ENCODE results near the gene KLRG1.

The KLRG1 gene

GRCh38 chr12:8987163-8987562 lies 2.2 kb upstream of the KLRG1 start:
- no peak for DNase-seq

GRCh38 chr12:8987685-8988084 lies 1.7 kb upstream of the KLRG1 start:
- peak; percentile 17 for DNase-seq

- peak; percentile 40 for DNase-seq
These were observed 2.3 kb downstream of the KLRG1 start for GRCh38 chr12:8991371-8992345.

- DNase-seq, result no peak
These were observed 4.5 kb downstream of the KLRG1 start for GRCh38 chr12:8993827-8994226.

DNA sequence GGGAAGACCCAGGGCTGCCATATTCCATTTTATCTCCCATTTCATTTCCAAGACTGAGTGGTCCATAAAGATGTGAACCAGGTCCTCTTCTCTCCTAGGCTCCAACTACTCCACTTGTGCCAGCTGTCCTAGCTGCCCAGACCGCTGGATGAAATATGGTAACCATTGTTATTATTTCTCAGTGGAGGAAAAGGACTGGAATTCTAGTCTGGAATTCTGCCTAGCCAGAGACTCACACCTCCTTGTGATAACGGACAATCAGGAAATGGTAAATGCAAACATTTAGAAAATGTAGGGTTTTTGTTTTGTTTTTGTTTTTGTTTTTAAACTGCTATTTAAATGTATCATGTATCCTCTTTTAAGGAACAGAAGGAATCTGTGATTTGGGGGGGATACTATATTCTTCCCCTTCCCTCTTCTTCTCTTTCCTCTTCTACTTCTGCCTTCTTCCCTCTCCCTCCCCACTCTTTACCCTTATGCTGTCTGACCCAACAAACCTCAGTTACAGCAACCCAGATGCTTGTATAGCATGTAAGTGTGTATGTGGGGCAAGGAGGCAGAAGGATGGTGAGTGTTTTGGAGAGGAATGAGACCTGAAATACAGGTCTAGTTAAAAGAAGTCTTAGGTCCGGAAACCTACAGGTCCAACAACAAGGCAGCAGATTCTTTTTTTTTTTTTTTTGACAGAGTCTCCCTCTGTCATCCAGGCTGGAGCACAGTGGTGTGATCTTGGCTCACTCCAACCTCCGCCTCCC lies 5.9 kb downstream of the KLRG1 start:
- no peak for DNase-seq

DNA sequence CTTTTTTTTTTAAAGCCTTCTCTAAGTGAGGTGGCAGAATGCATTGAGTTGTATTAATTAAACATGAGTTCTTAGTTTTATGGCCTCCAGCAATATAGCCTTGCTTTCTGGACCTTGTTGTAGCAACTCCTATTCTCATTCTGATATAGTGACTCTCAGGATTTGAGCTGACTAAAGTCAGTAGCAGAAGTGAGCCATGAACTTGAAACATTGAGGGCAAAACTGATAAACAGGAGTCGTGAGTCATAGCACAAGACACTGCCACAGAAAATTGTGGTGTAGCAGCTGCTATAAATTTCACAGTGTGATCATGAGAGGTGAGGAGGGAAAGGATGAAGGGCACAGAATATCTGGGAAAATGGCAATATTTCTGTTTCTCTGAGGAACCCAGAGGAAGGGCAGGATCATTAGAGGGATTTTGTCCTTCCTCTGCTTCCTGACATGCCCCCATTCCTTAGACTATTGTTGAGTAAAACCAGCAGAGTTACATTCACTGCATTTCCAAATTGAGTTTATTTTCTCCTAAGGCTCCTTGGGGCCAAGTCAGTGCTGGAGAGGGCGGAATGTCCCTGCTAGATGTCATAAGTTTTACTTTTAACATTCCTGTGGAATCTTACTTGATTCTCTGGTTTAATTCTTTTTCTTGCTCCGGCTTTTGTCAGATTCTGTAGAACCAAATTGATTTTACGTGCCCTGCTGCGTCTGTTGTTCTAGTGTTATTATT lies 7.5 kb downstream of the KLRG1 start:
- peak; percentile 48 for DNase-seq

GRCh38 chr12:9001233-9001632 lies 11.9 kb downstream of the KLRG1 start:
- DNase-seq, result no peak

GRCh38 chr12:9002335-9002734 lies 13.0 kb downstream of the KLRG1 start:
- no peak for DNase-seq

GRCh38 chr12:9022592-9022991 lies 33.2 kb downstream of the KLRG1 start:
- no peak for DNase-seq

DNA sequence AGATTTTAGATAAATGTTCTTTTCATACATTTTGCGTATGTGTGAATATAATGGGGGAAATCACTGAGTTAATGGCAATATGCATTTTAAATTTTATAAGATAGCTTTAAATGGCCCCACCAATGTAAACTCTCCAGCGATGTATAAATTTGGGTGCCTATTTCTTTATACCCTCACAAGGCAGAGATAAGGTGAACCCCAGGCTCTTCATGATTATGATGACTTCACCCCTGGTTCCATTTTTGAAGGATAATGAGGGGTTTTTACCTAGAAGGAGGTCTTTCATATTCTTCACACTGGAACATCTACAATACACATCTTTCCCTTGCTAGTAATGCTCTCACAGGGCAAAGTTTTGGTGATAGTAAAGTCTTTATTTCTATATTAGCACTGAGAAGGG lies 35.2 kb downstream of the KLRG1 start:
- DNase-seq, result no peak

GRCh38 chr12:9027161-9028059 lies 38.1 kb downstream of the KLRG1 start:
- peak; percentile 49 for DNase-seq

GRCh38 chr12:9030776-9031175 lies 41.4 kb downstream of the KLRG1 start:
- no peak for DNase-seq

DNA sequence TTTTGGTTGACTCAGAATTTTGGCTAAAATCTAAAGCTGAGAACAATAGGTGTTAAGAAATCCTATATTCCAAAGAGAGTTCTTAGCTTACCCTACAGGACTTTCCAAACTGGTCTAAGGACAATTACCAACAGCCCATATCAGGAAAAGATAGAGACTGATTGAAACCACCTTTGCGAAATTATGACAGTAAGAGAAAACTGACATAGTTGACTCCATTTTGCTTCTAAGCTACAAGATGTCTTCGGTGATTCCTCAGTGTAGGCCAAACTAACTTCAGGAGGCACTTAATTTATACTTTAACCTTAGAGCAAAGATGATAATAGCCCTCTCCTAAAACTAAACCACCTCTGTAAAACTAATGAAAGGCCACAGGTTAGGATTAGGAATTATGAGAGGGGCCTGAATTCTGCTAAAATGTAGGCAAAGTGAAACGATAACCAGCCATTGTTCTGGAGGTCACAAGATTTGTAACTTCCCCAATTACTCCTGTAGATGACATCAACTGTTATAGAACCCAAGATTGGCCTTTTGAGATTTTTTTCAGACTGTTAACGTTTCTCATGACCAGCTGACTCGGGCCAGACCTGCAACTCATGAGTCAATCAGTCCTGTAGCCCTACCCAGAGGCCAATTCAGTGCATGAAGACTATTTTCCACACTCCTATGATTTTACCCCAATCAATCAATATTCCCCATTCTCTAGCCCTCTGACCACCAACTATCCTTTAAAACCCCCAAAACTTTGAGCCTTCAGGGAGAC lies 43.0 kb downstream of the KLRG1 start:
- no peak for DNase-seq

DNA sequence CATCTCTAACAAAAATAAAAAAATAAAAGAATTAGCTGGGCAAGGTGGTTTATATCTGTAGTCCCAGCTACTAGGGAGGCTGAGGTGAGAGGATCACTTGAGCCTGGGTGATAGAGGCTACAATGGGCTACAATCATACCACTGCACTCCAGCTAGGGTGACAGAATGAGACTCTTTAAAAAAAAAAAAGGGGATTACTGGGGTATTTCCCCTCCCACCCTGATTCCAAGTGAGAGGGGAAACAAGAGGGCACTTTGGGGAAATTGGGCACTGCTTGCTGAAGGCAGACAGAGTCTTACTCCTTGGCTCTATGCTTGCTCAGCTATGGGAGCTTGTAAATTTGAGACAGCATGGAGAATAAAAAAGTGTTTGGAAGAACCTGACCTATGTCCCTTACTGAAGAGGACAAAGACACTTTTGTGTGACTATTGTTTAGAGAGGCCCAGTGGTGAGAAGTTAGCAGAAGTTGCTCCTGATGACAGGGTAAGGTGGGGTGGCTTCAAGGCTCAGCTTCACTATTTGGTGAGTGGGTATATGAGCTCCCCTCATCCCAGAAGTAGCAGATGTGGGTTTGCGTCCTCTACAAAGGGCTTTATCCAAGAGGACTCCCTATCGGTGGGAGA lies 44.0 kb downstream of the KLRG1 start:
- DNase-seq, result no peak

GRCh38 chr12:9034095-9034494 lies 44.7 kb downstream of the KLRG1 start:
- no peak for DNase-seq

DNA sequence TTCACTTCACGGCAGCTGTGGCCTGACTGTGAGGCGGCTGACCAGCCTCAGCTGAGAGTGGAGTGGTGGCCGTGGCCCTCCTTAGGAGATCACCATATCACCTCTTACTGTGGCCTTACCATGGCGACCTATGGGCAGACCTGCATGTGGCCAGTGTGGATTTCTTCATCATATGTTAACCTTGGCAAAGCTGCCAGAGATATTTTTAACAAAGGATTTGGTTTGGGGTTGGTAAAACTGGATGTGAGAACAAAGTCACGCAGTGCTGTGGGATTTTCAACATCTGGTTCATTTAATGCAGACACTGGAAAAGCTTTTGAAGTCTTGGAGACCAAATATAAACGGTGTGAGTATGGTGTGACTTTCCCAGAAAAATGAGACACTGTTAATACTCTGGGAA lies 46.9 kb downstream of the KLRG1 start:
- no peak for DNase-seq

DNA sequence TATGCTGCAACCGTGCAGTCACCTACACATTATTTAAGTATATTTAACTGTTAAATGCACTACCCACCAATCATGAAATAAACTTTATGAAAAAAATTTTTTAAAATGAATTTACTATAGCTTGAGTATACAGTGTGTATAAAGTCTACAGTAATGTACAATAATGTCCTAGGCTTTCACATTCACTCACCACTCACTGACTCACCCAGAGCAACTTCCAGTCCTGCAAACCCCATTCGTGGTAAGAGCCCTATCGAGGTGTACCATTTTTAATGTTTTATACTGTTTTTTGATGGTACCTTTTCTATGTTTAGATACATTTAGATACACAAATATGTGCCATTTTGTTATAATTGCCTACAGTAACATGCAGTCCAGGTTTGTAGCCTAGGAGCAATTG lies 48.1 kb downstream of the KLRG1 start:
- no peak for DNase-seq

- DNase-seq, result peak; percentile 81
These were observed 50.1 kb downstream of the KLRG1 start for GRCh38 chr12:9039397-9039977.

DNA sequence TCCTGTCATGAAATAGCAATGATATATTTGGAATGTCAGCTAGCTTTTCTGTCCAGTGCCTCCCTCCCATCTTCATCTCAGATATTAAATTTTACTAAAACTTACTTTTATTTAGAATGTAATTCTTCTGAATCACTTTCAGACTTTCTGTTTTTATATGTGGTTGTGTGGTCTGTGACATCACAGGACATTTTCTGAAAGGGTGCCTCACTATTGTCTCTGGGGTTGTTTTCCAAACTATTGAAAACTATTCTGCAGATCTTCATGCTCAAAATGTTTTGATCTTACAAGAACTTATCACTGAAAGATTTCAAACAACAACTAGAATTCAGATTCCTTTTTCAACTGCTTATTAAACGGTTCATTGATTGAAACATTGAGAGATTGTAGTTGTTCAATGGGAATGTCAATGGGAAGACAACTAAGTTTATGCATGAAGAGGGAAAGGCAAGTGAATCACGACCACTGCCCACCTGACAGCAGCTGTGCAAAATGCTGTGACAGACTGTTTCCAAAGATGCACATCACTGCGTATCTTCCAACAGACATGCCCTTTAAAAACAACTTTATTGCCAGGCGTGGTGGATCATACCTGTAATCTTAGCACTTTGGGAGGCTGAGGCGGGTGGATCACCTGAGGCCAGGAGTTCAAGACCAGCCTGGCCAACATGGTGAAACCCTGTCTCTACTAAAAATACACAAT lies 51.3 kb downstream of the KLRG1 start:
- DNase-seq, result no peak

- no peak for DNase-seq
These were observed 52.0 kb downstream of the KLRG1 start for GRCh38 chr12:9041321-9041720.

Data from CD4-positive, alpha-beta T cell treated with Interleukin-10 for 1 hour (primary cell).